CD8-positive, alpha-beta memory T cell (primary cell): ENCODE data around the gene KCNJ9. TPM values are rescaled to one million over a fixed set of nuclear protein-coding genes. Genes with fewer than 3 reads are reported as not detected.
A peak's percentile ranks its signal among the peaks of the same experiment; 100 is the strongest.

Experiments used
- CTCF ChIA-PET: fragments of 350-600 bp; sonication (Branson Sonifier 250); formaldehyde crosslinking; loops from one replicate; lab custom pipeline; 2021; ENCODE audit warnings: antibody characterized with exemption; lab: Charles Lee
- POLR2A ChIA-PET: fragments of 350-600 bp; sonication (Branson Sonifier 250); formaldehyde crosslinking; loops from one replicate; lab custom pipeline; 2021; ENCODE audit warnings: antibody characterized with exemption; lab: Charles Lee
- DNase-seq, 5 donors: peaks; one replicate each; pipeline versions ENCODE4 v3.0.0 to v3.0.0-alpha.2; 2020 to 2022; ENCODE audit warnings: mixed read lengths in 1 of 5
- H3K27ac ChIP-seq: one replicate; pipeline ENCODE4 v1.7.0; 2013; ENCODE audit warnings: low read depth, mild to moderate bottlenecking, low read length, moderate library complexity
- H3K27me3 ChIP-seq: 2 replicates; pipeline ENCODE4 v1.7.0; 2013; ENCODE audit warnings: low read length, mild to moderate bottlenecking; ENCODE audit not compliant: insufficient read depth, poor library complexity, severe bottlenecking
- H3K36me3 ChIP-seq: 2 replicates; pipeline ENCODE4 v1.7.0; 2013; ENCODE audit warnings: mild to moderate bottlenecking, low read length, moderate library complexity; ENCODE audit not compliant: insufficient read depth
- H3K4me1 ChIP-seq: 2 replicates; pipeline ENCODE4 v1.7.0; 2013; ENCODE audit warnings: mild to moderate bottlenecking, low read length, moderate library complexity; ENCODE audit not compliant: insufficient read depth
- H3K4me3 ChIP-seq: 2 replicates; pipeline ENCODE4 v1.7.0; 2013; ENCODE audit warnings: mild to moderate bottlenecking, low read length
- H3K9me3 ChIP-seq: 2 replicates; pipeline ENCODE4 v1.7.0; 2013; ENCODE audit warnings: mild to moderate bottlenecking, low read length
- H3K27ac Mint-ChIP-seq, 8 donors: one replicate each; pipeline ENCODE4 v1.8.0; 2020 to 2021; ENCODE audit warnings: mixed read lengths in 8 of 8, mild to moderate bottlenecking in 6 of 8, inconsistent platforms in 3 of 8, moderate library complexity in 3 of 8
- H3K27me3 Mint-ChIP-seq, 2 donors: one replicate each; pipeline ENCODE4 v1.8.0; 2020 to 2021; ENCODE audit warnings: mixed read lengths in 2 of 2, mild to moderate bottlenecking in 1 of 2, moderate library complexity in 1 of 2
- H3K36me3 Mint-ChIP-seq, 3 donors: one replicate each; pipeline ENCODE4 v1.8.0; 2020 to 2021; ENCODE audit warnings: mixed read lengths in 3 of 3, inconsistent platforms in 1 of 3, mild to moderate bottlenecking in 1 of 3
- H3K4me1 Mint-ChIP-seq, 3 donors: one replicate each; pipeline ENCODE4 v1.8.0; 2020 to 2021; ENCODE audit warnings: mixed read lengths in 3 of 3, inconsistent platforms in 1 of 3, mild to moderate bottlenecking in 1 of 3
- H3K4me3 Mint-ChIP-seq, 7 donors: one replicate each; pipeline ENCODE4 v1.8.0; 2020 to 2021; ENCODE audit warnings: mixed read lengths in 7 of 7, mild to moderate bottlenecking in 6 of 7, moderate library complexity in 4 of 7, inconsistent platforms in 2 of 7
- H3K9me3 Mint-ChIP-seq, 5 donors: one replicate each; pipeline ENCODE4 v1.8.0; 2020 to 2022; ENCODE audit warnings: mixed read lengths in 5 of 5, mild to moderate bottlenecking in 3 of 5, moderate library complexity in 2 of 5, inconsistent platforms in 1 of 5
- polyA plus RNA-seq: library from polyadenylated mRNA; unstranded; fragments of 300-500 nt; fragmentation: Illumina TruSeq; gene quantifications from one replicate; pipeline ENCODE4 v1.2.3, GENCODE V29; 2021
- total RNA-seq, 2 experiments: library from RNA; stranded (reverse); gene quantifications; one replicate each; pipeline ENCODE4 v1.2.3, GENCODE V29; 2021

The KCNJ9 gene
- total and polyA plus RNA-seq, 3 experiments from 2014 or later: 0.04 TPM; not detected in 2

DNA sequence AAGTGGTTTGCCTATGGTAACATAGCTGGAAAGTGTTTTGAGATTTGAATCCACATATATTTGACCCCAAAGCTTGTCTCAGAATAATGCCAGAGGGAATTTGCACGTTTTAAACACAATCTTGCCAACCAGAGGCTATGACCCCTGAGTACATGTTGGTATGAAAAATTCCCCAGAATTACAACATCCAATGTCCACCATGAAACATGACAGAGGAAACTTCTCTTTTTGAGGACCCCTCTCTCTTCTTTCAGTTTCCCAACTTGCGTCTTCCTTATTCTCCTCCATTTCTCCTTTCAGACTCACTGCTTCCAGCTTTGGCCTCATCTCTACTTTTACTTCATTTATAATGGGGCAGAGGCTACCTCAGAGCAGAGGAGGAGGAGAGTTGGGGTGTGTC is 5.5 kb upstream of the KCNJ9 start:
- Mint-ChIP-seq H3K27me3 (peaks cover 31 to 77% of the 10 kb centered on the region in 2 donors), H3K4me1 (peaks cover under 1 to 2% (median under 1%) of the 10 kb centered on the region in 3 donors)

DNA sequence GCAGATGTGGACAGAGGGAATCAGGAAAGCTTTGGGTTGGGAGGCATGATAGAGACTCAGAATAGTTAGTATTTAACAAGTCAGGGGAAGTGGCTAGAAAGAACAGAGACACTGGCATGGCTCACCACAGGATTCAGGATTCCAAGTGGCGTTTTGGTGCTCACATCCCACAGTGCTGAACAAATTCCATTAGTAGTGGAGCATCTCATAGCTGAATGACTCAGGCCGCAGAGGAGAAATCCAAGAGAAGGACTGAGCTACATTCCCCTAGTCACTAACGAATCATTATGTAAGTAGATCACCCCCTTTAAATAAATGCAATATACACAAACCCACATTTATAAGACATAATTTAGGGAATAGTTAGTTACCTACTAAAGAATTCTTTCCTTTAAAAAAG is 5.0 kb upstream of the KCNJ9 start:
- Mint-ChIP-seq H3K27ac (no peak overlapping the region), H3K36me3 (peaks cover 0 to 5% (median 0%) of the 10 kb centered on the region in 3 donors), H3K4me3 (no peak overlapping the region)

More for the DNA sequence above, 5.5 kb upstream of the KCNJ9 start:
- ChIA-PET POLR2A (no interaction called here), CTCF (interaction anchor here (0.8 kb wide), 2 partner anchors 10 to 30 kb away, joined by 3 to 4 read pairs; no protein-coding TSS in a partner anchor)
- Histone ChIP-seq H3K4me1 (peaks cover 6% of the 10 kb centered on the region), H3K4me3 (no peak overlapping the region), H3K27ac (no peak overlapping the region), H3K27me3 (peaks cover 42% of the 10 kb centered on the region), H3K36me3 (no peaks in the 10 kb centered on the region), H3K9me3 (no peaks in the 10 kb centered on the region)
- H3K4me3 Mint-ChIP-seq: no peak overlapping the region
- peaks cover 0 to 5% (median 0%) of the 10 kb centered on the region in 3 donors for H3K36me3 Mint-ChIP-seq
- DNase-seq: no peak
- no peaks in the 10 kb centered on the region for H3K9me3 Mint-ChIP-seq
- no peak overlapping the region for H3K27ac Mint-ChIP-seq

DNA sequence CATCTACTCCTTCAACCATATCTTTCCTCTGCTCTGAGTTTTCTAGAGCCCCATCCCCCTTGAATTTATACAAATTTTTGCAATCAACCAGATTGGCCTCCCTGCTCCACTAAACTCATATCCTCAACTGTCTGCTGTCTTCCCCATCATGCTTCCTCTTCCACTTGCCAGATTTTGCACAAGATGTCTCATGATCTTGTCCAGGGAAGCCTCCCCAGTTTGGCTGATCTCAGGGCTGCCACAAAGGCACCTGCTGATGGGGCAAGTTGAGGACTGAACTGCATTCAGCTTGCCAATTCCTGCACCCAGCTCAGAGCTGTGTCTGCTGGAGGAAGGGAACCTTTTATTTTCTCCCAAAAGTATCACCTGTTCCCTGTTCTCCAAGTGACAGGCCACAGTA is 3.9 kb upstream of the KCNJ9 start:
- no peaks in the 10 kb centered on the region for H3K36me3 ChIP-seq
- no peak for DNase-seq
- H3K27ac ChIP-seq: no peak overlapping the region
- POLR2A ChIA-PET: no interaction called here
- no peak overlapping the region for H3K4me3 Mint-ChIP-seq
- no peaks in the 10 kb centered on the region for H3K9me3 ChIP-seq
- no peak overlapping the region for H3K27ac Mint-ChIP-seq
- peaks cover 0 to 5% (median 0%) of the 10 kb centered on the region in 3 donors for H3K36me3 Mint-ChIP-seq
- no peaks in the 10 kb centered on the region for H3K9me3 Mint-ChIP-seq
- peaks cover 35 to 82% of the 10 kb centered on the region in 2 donors for H3K27me3 Mint-ChIP-seq
- H3K4me3 ChIP-seq: no peak overlapping the region
- no peaks in the 10 kb centered on the region for H3K4me1 ChIP-seq
- CTCF ChIA-PET: interaction anchor here (1.0 to 3.5 kb wide), 11 partner anchors 10 to 299 kb away, joined by 3 to 23 read pairs (median 4); partner anchors contain the start of genes IGSF9 and PIGM
- H3K27me3 ChIP-seq: peaks cover 42% of the 10 kb centered on the region
- peaks cover 0 to 2% (median 0%) of the 10 kb centered on the region in 3 donors for H3K4me1 Mint-ChIP-seq

More for the DNA sequence above, 5.0 kb upstream of the KCNJ9 start:
- Mint-ChIP-seq H3K4me1 (peaks cover 0 to 2% (median 0%) of the 10 kb centered on the region in 3 donors), H3K9me3 (no peaks in the 10 kb centered on the region), H3K27me3 (peaks cover 36 to 80% of the 10 kb centered on the region in 2 donors)
- Histone ChIP-seq H3K9me3 (no peaks in the 10 kb centered on the region), H3K27ac (no peak overlapping the region), H3K4me1 (peaks cover 1% of the 10 kb centered on the region), H3K36me3 (no peaks in the 10 kb centered on the region), H3K27me3 (peaks cover 42% of the 10 kb centered on the region), H3K4me3 (no peak overlapping the region)
- ChIA-PET POLR2A (no interaction called here), CTCF (interaction anchor here (0.8 kb wide), 2 partner anchors 10 to 31 kb away, joined by 3 to 4 read pairs; no protein-coding TSS in a partner anchor)
- DNase-seq: no peak

DNA sequence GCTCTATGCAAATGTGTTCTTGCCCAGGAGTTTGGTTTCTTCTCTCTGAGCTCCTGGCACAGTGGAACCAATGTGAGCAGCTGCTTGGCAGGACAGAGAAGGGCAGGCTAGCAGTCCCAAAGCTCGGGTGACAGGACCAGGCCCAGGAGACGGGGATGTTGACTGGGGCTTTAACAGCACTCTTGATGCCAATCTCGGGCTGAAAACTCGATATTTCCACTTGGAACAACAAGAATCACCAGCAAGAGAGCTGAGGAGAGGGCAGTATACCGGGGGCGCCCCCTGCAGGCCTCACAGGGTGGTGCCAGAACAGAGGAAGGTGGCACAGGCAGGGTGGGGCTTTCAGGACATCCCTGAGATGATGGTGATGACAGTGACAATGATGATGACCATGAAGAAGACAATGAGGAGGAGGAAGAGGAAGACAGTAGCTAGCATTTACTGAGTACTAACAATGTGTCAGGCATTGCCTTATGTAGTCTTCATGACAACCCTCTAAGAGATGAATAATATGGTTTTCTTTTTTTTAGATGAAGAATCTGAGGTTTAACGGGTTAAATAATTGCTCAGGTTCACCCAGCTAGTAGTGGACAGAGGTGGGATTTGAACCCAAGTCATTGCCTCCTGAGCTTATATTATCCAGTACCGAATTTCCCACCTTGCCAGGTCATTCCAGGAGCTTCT is 2.7 kb upstream of the KCNJ9 start:
- Mint-ChIP-seq H3K27ac (no peak overlapping the region), H3K36me3 (no peaks in the 10 kb centered on the region), H3K27me3 (peaks cover 38 to 78% of the 10 kb centered on the region in 2 donors), H3K4me3 (no peak overlapping the region), H3K9me3 (no peaks in the 10 kb centered on the region), H3K4me1 (peaks cover 0 to 4% (median 3%) of the 10 kb centered on the region in 3 donors)
- CTCF ChIA-PET: interaction anchor here (0.6 to 3.5 kb wide), 16 partner anchors 9 to 298 kb away, joined by 3 to 23 read pairs (median 4); partner anchors contain the start of genes IGSF9 and PIGM
- no peak overlapping the region for H3K27ac ChIP-seq
- POLR2A ChIA-PET: no interaction called here
- H3K36me3 ChIP-seq: no peaks in the 10 kb centered on the region
- peaks cover 2% of the 10 kb centered on the region for H3K4me1 ChIP-seq
- no peak overlapping the region for H3K4me3 ChIP-seq
- no peaks in the 10 kb centered on the region for H3K9me3 ChIP-seq
- peaks cover 42% of the 10 kb centered on the region for H3K27me3 ChIP-seq
- peak in 4 of 5 donors; percentile 36 to 51 (median 43) for DNase-seq

DNA sequence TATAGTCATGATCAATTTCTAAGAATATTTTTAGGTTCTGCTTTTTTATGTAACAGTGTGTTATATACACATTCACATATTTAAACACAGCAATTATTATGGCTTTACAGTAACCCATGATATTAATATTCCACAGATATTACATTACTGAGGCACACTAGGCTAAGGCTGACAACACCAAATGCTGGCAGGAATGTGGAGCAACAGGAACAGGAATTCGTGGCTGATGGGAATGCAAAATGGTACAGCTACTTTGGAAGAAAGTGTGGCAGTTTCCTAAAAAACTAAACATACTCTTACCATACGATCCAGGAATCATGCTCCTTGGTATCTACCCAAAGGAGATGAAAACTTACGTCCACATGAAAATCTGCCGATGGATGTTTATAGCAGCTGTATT is 1.9 kb upstream of the KCNJ9 start:
- H3K36me3 ChIP-seq: no peaks in the 10 kb centered on the region
- no peak overlapping the region for H3K27ac ChIP-seq
- CTCF ChIA-PET: interaction anchor here (0.9 to 3.5 kb wide), 9 partner anchors 8 to 297 kb away, joined by 3 to 23 read pairs (median 6); no protein-coding TSS in a partner anchor
- Mint-ChIP-seq H3K36me3 (no peaks in the 10 kb centered on the region), H3K4me1 (peaks cover 5 to 9% (median 8%) of the 10 kb centered on the region in 3 donors), H3K27ac (no peak overlapping the region), H3K9me3 (no peaks in the 10 kb centered on the region), H3K27me3 (peaks cover 38 to 74% of the 10 kb centered on the region in 2 donors), H3K4me3 (no peak overlapping the region)
- peaks cover 3% of the 10 kb centered on the region for H3K4me1 ChIP-seq
- no peaks in the 10 kb centered on the region for H3K9me3 ChIP-seq
- peaks cover 42% of the 10 kb centered on the region for H3K27me3 ChIP-seq
- POLR2A ChIA-PET: interaction anchor here (1.0 kb wide), 1 partner anchor 10 kb away, joined by 3 read pairs; no protein-coding TSS in a partner anchor
- DNase-seq: no peak
- H3K4me3 ChIP-seq: no peak overlapping the region

DNA sequence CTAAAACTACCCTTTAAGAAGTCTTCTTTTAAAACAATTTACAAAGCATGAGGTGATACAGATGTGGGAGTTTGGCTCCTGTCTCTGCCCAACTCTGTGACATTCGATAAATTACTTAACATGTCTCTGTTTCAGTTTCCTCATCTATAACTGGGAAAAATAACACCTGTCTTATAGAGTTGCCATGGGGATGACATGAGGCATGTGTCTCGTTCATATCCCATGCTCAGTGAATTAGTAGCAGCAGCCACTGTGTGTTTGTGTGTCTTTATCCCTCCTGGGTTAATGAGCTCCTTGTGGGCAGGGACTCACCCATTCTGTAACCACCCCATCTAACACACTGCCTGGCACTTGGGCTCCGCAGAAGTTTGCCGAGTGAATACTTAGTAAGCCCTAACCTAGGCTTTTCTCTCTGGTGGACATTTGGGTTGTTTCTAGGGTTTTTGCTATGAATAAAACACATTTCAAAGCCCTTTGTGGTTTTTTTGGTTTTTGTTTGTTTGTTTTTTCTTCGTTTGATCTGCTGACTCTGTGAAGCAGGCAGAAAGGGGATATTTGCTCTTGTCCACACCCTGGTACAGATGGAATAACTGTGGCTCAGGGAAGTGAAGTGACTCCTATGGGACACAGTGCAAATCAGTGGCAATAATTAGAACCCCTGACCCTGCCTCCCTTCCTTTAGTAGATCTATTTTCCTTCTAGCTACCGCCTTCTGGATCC is 797 bp upstream of the KCNJ9 start:
- H3K27me3 ChIP-seq: peaks cover 42% of the 10 kb centered on the region
- H3K36me3 ChIP-seq: no peaks in the 10 kb centered on the region
- H3K9me3 ChIP-seq: no peaks in the 10 kb centered on the region
- H3K9me3 Mint-ChIP-seq: no peaks in the 10 kb centered on the region
- H3K4me1 Mint-ChIP-seq: peaks cover 8 to 11% (median 10%) of the 10 kb centered on the region in 3 donors
- ChIA-PET POLR2A (interaction anchor here (1.0 kb wide), 1 partner anchor 8 kb away, joined by 3 read pairs; no protein-coding TSS in a partner anchor), CTCF (interaction anchor here (1.1 to 6.9 kb wide), 5 partner anchors 8 to 296 kb away, joined by 4 to 63 read pairs (median 18); no protein-coding TSS in a partner anchor)
- peaks cover 3% of the 10 kb centered on the region for H3K4me1 ChIP-seq
- H3K4me3 Mint-ChIP-seq: no peak overlapping the region
- H3K27ac ChIP-seq: no peak overlapping the region
- peaks cover 0 to 2% (median 0%) of the 10 kb centered on the region in 3 donors for H3K36me3 Mint-ChIP-seq
- no peak for DNase-seq
- no peak overlapping the region for H3K4me3 ChIP-seq
- H3K27ac Mint-ChIP-seq: peak overlapping the region in 1 of 8 donors; percentile 14
- H3K27me3 Mint-ChIP-seq: peaks cover 35 to 65% of the 10 kb centered on the region in 2 donors

DNA sequence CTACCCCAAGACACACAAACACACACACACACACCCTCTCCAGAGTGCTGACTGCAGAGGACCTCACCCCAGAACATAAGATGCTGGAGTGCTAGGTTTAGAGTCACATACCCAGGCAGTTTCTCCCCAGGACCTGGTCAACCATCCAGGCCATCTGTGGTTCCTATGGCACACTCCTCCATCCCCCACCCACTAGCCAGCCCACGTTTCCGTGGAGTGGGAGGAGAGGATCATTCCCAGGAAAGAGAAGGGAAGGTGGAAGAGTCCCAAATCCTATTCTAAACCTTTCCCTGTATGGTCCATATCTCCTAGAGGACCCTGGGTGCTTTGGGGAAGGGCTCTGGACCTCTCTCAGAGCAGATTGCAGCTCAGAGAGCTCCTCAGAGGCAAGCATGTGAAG is 1.1 kb downstream of the KCNJ9 start:
- no peak overlapping the region for H3K27ac ChIP-seq
- H3K27me3 ChIP-seq: peaks cover 42% of the 10 kb centered on the region
- Mint-ChIP-seq H3K4me1 (peaks cover 11 to 14% (median 14%) of the 10 kb centered on the region in 3 donors), H3K27me3 (peaks cover 33 to 51% of the 10 kb centered on the region in 2 donors), H3K36me3 (peaks cover 2 to 18% (median 4%) of the 10 kb centered on the region in 3 donors), H3K9me3 (no peaks in the 10 kb centered on the region), H3K4me3 (peak overlapping the region in 2 of 7 donors; percentile 28 to 34), H3K27ac (no peak overlapping the region)
- H3K4me3 ChIP-seq: no peak overlapping the region
- no peaks in the 10 kb centered on the region for H3K9me3 ChIP-seq
- H3K4me1 ChIP-seq: peaks cover 3% of the 10 kb centered on the region
- no peaks in the 10 kb centered on the region for H3K36me3 ChIP-seq
- POLR2A ChIA-PET: interaction anchor here (0.6 kb wide), 1 partner anchor 155 kb away, joined by 3 read pairs; no protein-coding TSS in a partner anchor
- DNase-seq: peak in 1 of 5 donors; percentile 33
- CTCF ChIA-PET: interaction anchor here (1.3 to 6.9 kb wide), 5 partner anchors 11 to 209 kb away, joined by 3 to 63 read pairs (median 6); partner anchors contain the start of gene KCNJ10
